SK-N-SH treated with all-trans-retinoic acid at 6 μM for 48 hours (cell line): Measurements from ENCODE around the gene WDFY2.
A peak's percentile ranks its signal among the peaks of the same experiment; 100 is the strongest.

Experiments
- ATAC-seq: fragments of 200-7000 bp; cut with Tn5 transposase; 3 replicates; pipeline ENCODE4 v1.9.1; 2020; ENCODE audit warnings: mild to moderate bottlenecking, moderate library complexity
- BACH2 ChIP-seq: fragments of 250-450 bp; sonication (Bioruptor Pico); IDR thresholded peaks from 2 replicates; pipeline ENCODE4 v1.9.0; 2021; ENCODE audit warnings: mild to moderate bottlenecking, borderline replicate concordance
- CREB5 ChIP-seq: fragments of 250-450 bp; sonication (Bioruptor Pico); IDR thresholded peaks from 2 replicates; pipeline ENCODE4 v1.5.1; 2020; ENCODE audit warnings: low read depth, mild to moderate bottlenecking, moderate library complexity
- CSDC2 ChIP-seq: fragments of 250-450 bp; sonication (Bioruptor Pico); IDR thresholded peaks from 2 replicates; pipeline ENCODE4 v1.5.0; 2020; ENCODE audit warnings: mild to moderate bottlenecking, moderate library complexity
- CSRNP3 ChIP-seq: fragments of 250-450 bp; sonication (Bioruptor Pico); IDR thresholded peaks from 2 replicates; pipeline ENCODE4 v1.5.1; 2021; ENCODE audit warnings: mild to moderate bottlenecking, moderate library complexity
- ESRRG ChIP-seq: fragments of 250-450 bp; sonication (Bioruptor Pico); IDR thresholded peaks from 2 replicates; pipeline ENCODE4 v1.6.1; 2021; ENCODE audit warnings: mild to moderate bottlenecking
- GLIS3 ChIP-seq: fragments of 250-450 bp; sonication (Bioruptor Pico); IDR thresholded peaks from 2 replicates; pipeline ENCODE4 v1.5.0; 2020; ENCODE audit warnings: mild to moderate bottlenecking, moderate library complexity
- ISL1 ChIP-seq: fragments of 250-450 bp; sonication (Bioruptor Pico); IDR thresholded peaks from 2 replicates; pipeline ENCODE4 v2.1.2; 2022; ENCODE audit warnings: mild to moderate bottlenecking, moderate library complexity
- OSR1 ChIP-seq: fragments of 250-450 bp; sonication (Bioruptor Pico); IDR thresholded peaks from 2 replicates; pipeline ENCODE4 v1.8.0; 2022; ENCODE audit warnings: moderate library complexity, mild to moderate bottlenecking, inconsistent platforms
- PATZ1 ChIP-seq: fragments of 250-450 bp; sonication (Bioruptor Pico); IDR thresholded peaks from 2 replicates; pipeline ENCODE4 v1.8.0; 2020; ENCODE audit warnings: mild to moderate bottlenecking, moderate library complexity, borderline replicate concordance
- PPARA ChIP-seq: fragments of 250-450 bp; sonication (Bioruptor Pico); IDR thresholded peaks from 2 replicates; pipeline ENCODE4 v1.5.0; 2020; ENCODE audit warnings: mild to moderate bottlenecking, borderline replicate concordance
- RARB ChIP-seq: fragments of 250-450 bp; sonication (Bioruptor Pico); IDR thresholded peaks from 2 replicates; pipeline ENCODE4 v1.8.0; 2021; ENCODE audit warnings: mild to moderate bottlenecking, moderate library complexity
- SNAI2 ChIP-seq: fragments of 250-450 bp; sonication (Bioruptor Pico); IDR thresholded peaks from 2 replicates; pipeline ENCODE4 v1.5.0; 2020; ENCODE audit warnings: mild to moderate bottlenecking, moderate library complexity
- TCF4 ChIP-seq: fragments of 250-450 bp; sonication (Bioruptor Pico); IDR thresholded peaks from 2 replicates; pipeline ENCODE4 v1.8.0; 2021; ENCODE audit warnings: mild to moderate bottlenecking, moderate library complexity, borderline replicate concordance
- TOX ChIP-seq: fragments of 250-450 bp; sonication (Bioruptor Pico); IDR thresholded peaks from 2 replicates; pipeline ENCODE4 v1.8.0; 2021; ENCODE audit warnings: mild to moderate bottlenecking, moderate library complexity, borderline replicate concordance
- TSHZ2 ChIP-seq: fragments of 250-450 bp; sonication (Bioruptor Pico); IDR thresholded peaks from 2 replicates; pipeline ENCODE4 v1.5.0; 2020; ENCODE audit warnings: mild to moderate bottlenecking, moderate library complexity
- ZC3H10 ChIP-seq: fragments of 250-450 bp; sonication (Bioruptor Pico); IDR thresholded peaks from 2 replicates; pipeline ENCODE4 v1.5.1; 2021; ENCODE audit warnings: mild to moderate bottlenecking, moderate library complexity
- ZFP3 ChIP-seq: fragments of 250-450 bp; sonication (Bioruptor Pico); IDR thresholded peaks from 2 replicates; pipeline ENCODE4 v1.5.0; 2020; ENCODE audit warnings: mild to moderate bottlenecking, moderate library complexity
- ZFP30 ChIP-seq: fragments of 450-650 bp; formaldehyde crosslinking; IDR thresholded peaks from 2 replicates; pipeline ENCODE4 v1.5.0; 2022; ENCODE audit warnings: mild to moderate bottlenecking, moderate library complexity
- ZNF70 ChIP-seq: fragments of 450-650 bp; formaldehyde crosslinking; IDR thresholded peaks from 2 replicates; pipeline ENCODE4 v1.5.0; 2020; ENCODE audit warnings: mild to moderate bottlenecking, moderate library complexity
- ZNF8 ChIP-seq: fragments of 450-650 bp; formaldehyde crosslinking; IDR thresholded peaks from 2 replicates; pipeline ENCODE4 v1.5.0; 2020; ENCODE audit warnings: mild to moderate bottlenecking, moderate library complexity
- TF ChIP-seq, protein P1 (sequence below): fragments of 250-450 bp; sonication (Bioruptor Pico); IDR thresholded peaks from 2 replicates; pipeline ENCODE4 v1.8.0; 2021; ENCODE audit warnings: low read depth, mild to moderate bottlenecking, moderate library complexity, borderline replicate concordance

The WDFY2 gene

GRCh38 chr13:51724721-51725120, 140.5 kb downstream of the WDFY2 start (continued):
- no peak for TF ChIP-seq BACH2 (CRISPR knock-in tag)
- TF ChIP-seq ZC3H10 (CRISPR knock-in tag): no peak
- no peak for TF ChIP-seq TSHZ2 (CRISPR knock-in tag)
- TF ChIP-seq GLIS3 (CRISPR knock-in tag): no peak
- no peak for TF ChIP-seq RARB (CRISPR knock-in tag)
- no peak for TF ChIP-seq ZFP30 (CRISPR knock-in tag)
- TF ChIP-seq ISL1: no peak
- no peak for TF ChIP-seq ZFP3
- no peak for TF ChIP-seq ZNF70 (CRISPR knock-in tag)
- TF ChIP-seq SNAI2 (CRISPR knock-in tag): no peak
- TF ChIP-seq CSDC2 (CRISPR knock-in tag): no peak

GRCh38 chr13:51726446-51727193, 142.4 kb downstream of the WDFY2 start:
- no peak for TF ChIP-seq CSRNP3
- TF ChIP-seq TSHZ2 (CRISPR knock-in tag): no peak
- no peak for TF ChIP-seq BACH2 (CRISPR knock-in tag)
- peak; percentile 59 for TF ChIP-seq ISL1
- peak; percentile 71; the same call in 1 of the 2 replicates for TF ChIP-seq SNAI2 (CRISPR knock-in tag)
- no peak for TF ChIP-seq ZC3H10 (CRISPR knock-in tag)
- TF ChIP-seq ZNF8 (CRISPR knock-in tag): no peak
- TF ChIP-seq TOX: no peak
- no peak for TF ChIP-seq ZFP30 (CRISPR knock-in tag)
- TF ChIP-seq CREB5: no peak
- TF ChIP-seq OSR1 (CRISPR knock-in tag): no peak
- TF ChIP-seq, protein P1, sequence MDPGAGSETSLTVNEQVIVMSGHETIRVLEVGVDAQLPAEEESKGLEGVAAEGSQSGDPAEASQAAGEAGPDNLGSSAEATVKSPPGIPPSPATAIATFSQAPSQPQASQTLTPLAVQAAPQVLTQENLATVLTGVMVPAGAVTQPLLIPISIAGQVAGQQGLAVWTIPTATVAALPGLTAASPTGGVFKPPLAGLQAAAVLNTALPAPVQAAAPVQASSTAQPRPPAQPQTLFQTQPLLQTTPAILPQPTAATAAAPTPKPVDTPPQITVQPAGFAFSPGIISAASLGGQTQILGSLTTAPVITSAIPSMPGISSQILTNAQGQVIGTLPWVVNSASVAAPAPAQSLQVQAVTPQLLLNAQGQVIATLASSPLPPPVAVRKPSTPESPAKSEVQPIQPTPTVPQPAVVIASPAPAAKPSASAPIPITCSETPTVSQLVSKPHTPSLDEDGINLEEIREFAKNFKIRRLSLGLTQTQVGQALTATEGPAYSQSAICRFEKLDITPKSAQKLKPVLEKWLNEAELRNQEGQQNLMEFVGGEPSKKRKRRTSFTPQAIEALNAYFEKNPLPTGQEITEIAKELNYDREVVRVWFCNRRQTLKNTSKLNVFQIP (CRISPR knock-in tag): no peak
- TF ChIP-seq RARB (CRISPR knock-in tag): no peak
- no peak for TF ChIP-seq ESRRG (CRISPR knock-in tag)
- no peak for TF ChIP-seq ZNF70 (CRISPR knock-in tag)
- no peak for TF ChIP-seq TCF4 (CRISPR knock-in tag)
- no peak for TF ChIP-seq GLIS3 (CRISPR knock-in tag)
- no peak for TF ChIP-seq PATZ1
- TF ChIP-seq CSDC2 (CRISPR knock-in tag): no peak
- no peak for TF ChIP-seq PPARA (CRISPR knock-in tag)
- 0 out of 2 replicates have a peak, but pooled peaks have one; percentile 25 for TF ChIP-seq ZFP3
- ATAC-seq: no peak
